Smooth muscle cell (in vitro differentiated cells): ENCODE measurements around the gene CAPZA2. TPM values are rescaled to one million over a fixed set of nuclear protein-coding genes. Genes with fewer than 3 reads are reported as not detected.

Experiments
- DNase-seq: peaks from one replicate; lab custom pipeline; 2025; ENCODE audit not compliant: unreplicated experiment; lab: John Stamatoyannopoulos, UW
- H2AFZ ChIP-seq: fragments of 200-600 bp; sonication (generic); 2 replicates; pipeline ENCODE4 v1.6.0; 2016; ENCODE audit warnings: antibody characterized with exemption, low read depth, mild to moderate bottlenecking
- H3F3A ChIP-seq: fragments of 200-600 bp; sonication (generic); 2 replicates; pipeline ENCODE4 v1.6.0; 2017; ENCODE audit warnings: antibody characterized with exemption, low read depth
- H3K27ac ChIP-seq: fragments of 200-600 bp; sonication (generic); 2 replicates; pipeline ENCODE4 v1.5.1; 2016; ENCODE audit warnings: low read depth, mild to moderate bottlenecking
- H3K27me3 ChIP-seq: fragments of 200-600 bp; sonication (generic); 2 replicates; pipeline ENCODE4 v1.6.1; 2016; ENCODE audit warnings: low read depth, mild to moderate bottlenecking
- H3K36me3 ChIP-seq: fragments of 200-600 bp; sonication (generic); 2 replicates; pipeline ENCODE4 v1.5.1; 2016; ENCODE audit warnings: low read depth
- H3K4me1 ChIP-seq: fragments of 200-600 bp; sonication (generic); 2 replicates; pipeline ENCODE4 v1.5.1; 2016; ENCODE audit warnings: low read depth
- H3K4me2 ChIP-seq: fragments of 200-600 bp; sonication (generic); 2 replicates; pipeline ENCODE4 v1.6.0; 2016; ENCODE audit warnings: mild to moderate bottlenecking
- H3K4me3 ChIP-seq: fragments of 200-600 bp; sonication (generic); 2 replicates; pipeline ENCODE4 v1.5.1; 2016; ENCODE audit warnings: mild to moderate bottlenecking
- H3K79me2 ChIP-seq: fragments of 200-600 bp; sonication (generic); 2 replicates; pipeline ENCODE4 v1.6.0; 2016; ENCODE audit warnings: low read depth, mild to moderate bottlenecking
- H3K9ac ChIP-seq: fragments of 200-600 bp; sonication (generic); 2 replicates; pipeline ENCODE4 v1.6.0; 2016; ENCODE audit warnings: low read depth
- H3K9me3 ChIP-seq: fragments of 200-600 bp; sonication (generic); replicated peaks from 2 replicates; pipeline ENCODE4 v1.5.1; 2016; ENCODE audit warnings: low read depth
- H4K20me1 ChIP-seq: fragments of 200-600 bp; sonication (generic); 2 replicates; pipeline ENCODE4 v1.6.0; 2016; ENCODE audit warnings: low read depth
- WGBS: methylation state at CpG from one replicate; pipeline ENCODE4 v1.1.7; 2016; ENCODE audit warnings: low lambda C conversion rate; 5-methylcytosine and 5-hydroxymethylcytosine counted together
- polyA plus RNA-seq: library from polyadenylated mRNA; unstranded; fragments of >200 nt; fragmentation: Nextera tagmentation; extraction: Ambion mirVana; gene quantifications from 2 replicates; pipeline ENCODE4 v1.2.1, GENCODE V29; 2016
- total RNA-seq: library from RNA; depleted of rRNA; stranded (reverse); fragments of >200 nt; gene quantifications from 2 replicates; pipeline ENCODE4 v1.2.3, GENCODE V29; 2014
- TF ChIP-seq, protein P1 (sequence below): fragments of 200-600 bp; sonication (generic); IDR thresholded peaks from 2 replicates; pipeline ENCODE4 v1.5.1; 2017; ENCODE audit warnings: borderline replicate concordance, mild to moderate bottlenecking, antibody characterized with exemption; ENCODE audit not compliant: insufficient read depth, poor library complexity, severe bottlenecking

Gene CAPZA2
- total and polyA plus RNA-seq, 2 experiments from 2014 or later: 143 to 161 TPM

DNA sequence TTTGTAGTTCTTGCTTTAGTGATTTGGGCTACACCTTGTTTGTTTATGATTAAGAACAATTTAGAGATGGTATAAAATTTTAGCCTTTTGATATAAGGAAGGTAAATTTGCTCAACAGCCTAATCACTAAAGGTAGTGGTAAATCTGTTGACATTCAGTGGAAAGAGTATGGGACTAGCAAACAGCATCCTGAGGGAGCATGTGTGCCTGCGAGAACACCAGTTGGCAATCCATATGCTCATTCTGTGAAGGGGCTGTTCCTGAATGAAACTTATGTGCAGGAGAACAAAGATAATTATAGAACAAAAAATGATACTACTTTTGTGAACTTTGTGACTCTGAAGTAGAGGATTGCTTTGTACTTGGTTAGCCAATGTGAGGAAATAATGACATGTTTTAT is 44.0 kb downstream of the CAPZA2 start:
- peaks cover 45% of the 10 kb centered on the region for H3K79me2 ChIP-seq
- DNase-seq: no peak
- peaks cover 23% of the 10 kb centered on the region for H3F3A ChIP-seq
- 100% methylated on average over 1 of the region's 1 CpG for WGBS
- peaks cover 31% of the 10 kb centered on the region for H4K20me1 ChIP-seq
- no peak overlapping the region for H3K27ac ChIP-seq
- no peak overlapping the region for H3K4me2 ChIP-seq
- H2AFZ ChIP-seq: no peak overlapping the region
- TF ChIP-seq, protein P1, sequence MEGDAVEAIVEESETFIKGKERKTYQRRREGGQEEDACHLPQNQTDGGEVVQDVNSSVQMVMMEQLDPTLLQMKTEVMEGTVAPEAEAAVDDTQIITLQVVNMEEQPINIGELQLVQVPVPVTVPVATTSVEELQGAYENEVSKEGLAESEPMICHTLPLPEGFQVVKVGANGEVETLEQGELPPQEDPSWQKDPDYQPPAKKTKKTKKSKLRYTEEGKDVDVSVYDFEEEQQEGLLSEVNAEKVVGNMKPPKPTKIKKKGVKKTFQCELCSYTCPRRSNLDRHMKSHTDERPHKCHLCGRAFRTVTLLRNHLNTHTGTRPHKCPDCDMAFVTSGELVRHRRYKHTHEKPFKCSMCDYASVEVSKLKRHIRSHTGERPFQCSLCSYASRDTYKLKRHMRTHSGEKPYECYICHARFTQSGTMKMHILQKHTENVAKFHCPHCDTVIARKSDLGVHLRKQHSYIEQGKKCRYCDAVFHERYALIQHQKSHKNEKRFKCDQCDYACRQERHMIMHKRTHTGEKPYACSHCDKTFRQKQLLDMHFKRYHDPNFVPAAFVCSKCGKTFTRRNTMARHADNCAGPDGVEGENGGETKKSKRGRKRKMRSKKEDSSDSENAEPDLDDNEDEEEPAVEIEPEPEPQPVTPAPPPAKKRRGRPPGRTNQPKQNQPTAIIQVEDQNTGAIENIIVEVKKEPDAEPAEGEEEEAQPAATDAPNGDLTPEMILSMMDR: no peak
- H3K27me3 ChIP-seq: no peaks in the 10 kb centered on the region
- H3K4me3 ChIP-seq: no peak overlapping the region
- H3K9ac ChIP-seq: no peak overlapping the region
- H3K4me1 ChIP-seq: peaks cover 21% of the 10 kb centered on the region
- no peaks in the 10 kb centered on the region for H3K9me3 ChIP-seq
- peaks cover 35% of the 10 kb centered on the region for H3K36me3 ChIP-seq

DNA sequence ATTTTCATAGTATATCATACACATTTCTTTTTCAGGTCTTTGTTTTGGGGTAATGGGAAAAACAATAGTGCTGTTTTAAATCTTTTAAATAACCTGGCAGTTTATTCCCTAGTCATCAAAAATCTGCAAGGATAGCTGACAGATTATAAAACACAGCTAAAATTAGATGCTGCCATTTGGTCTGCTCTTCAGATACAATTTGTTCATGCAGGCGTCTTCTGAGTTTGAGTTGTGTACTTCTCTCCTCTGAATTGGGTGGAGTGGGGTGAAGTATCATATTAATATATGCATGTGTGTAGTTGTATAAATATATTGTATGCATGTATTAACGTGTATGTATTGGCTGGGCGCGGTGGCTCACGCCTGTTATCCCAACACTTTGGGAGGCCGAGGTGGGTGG is 48.0 kb downstream of the CAPZA2 start:
- Histone ChIP-seq H3K4me1 (peaks cover 10% of the 10 kb centered on the region), H3F3A (peaks cover 26% of the 10 kb centered on the region), H4K20me1 (peaks cover 19% of the 10 kb centered on the region), H3K79me2 (peaks cover 15% of the 10 kb centered on the region), H3K36me3 (peaks cover 32% of the 10 kb centered on the region), H3K4me3 (no peak overlapping the region), H3K9me3 (no peaks in the 10 kb centered on the region), H2AFZ (no peak overlapping the region), H3K9ac (no peak overlapping the region), H3K27me3 (no peaks in the 10 kb centered on the region), H3K27ac (peak overlapping the region; percentile 9), H3K4me2 (no peak overlapping the region)
- TF ChIP-seq, protein P1: no peak
- WGBS: 98% methylated on average over 6 of the region's 6 CpGs
- no peak for DNase-seq

DNA sequence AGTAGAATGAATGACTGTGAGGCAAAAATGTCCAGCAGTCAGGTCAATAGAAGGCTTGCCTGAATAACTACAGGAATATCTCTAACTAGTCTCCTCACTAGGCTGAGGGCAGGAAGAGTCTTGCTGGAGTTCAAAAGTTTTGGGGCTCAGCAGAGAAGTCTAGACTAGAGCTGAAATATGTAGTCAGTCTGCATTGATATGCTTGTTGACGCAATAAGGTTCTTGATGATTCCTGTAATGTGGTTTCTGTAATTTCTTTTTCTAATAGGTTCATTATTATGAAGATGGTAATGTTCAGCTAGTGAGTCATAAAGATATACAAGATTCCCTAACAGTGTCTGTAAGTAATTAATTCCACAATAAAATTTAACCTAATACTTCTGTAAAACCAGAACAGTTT is 49.4 kb downstream of the CAPZA2 start:
- no peak overlapping the region for H2AFZ ChIP-seq
- H3K79me2 ChIP-seq: peaks cover 5% of the 10 kb centered on the region
- no peaks in the 10 kb centered on the region for H3K27me3 ChIP-seq
- peak overlapping the region; percentile 13 for H3K4me2 ChIP-seq
- no peak for DNase-seq
- peak overlapping the region; percentile 88 for H3K27ac ChIP-seq
- H4K20me1 ChIP-seq: peaks cover 8% of the 10 kb centered on the region
- peaks cover 31% of the 10 kb centered on the region for H3K36me3 ChIP-seq
- H3F3A ChIP-seq: peaks cover 21% of the 10 kb centered on the region
- TF ChIP-seq, protein P1: no peak
- H3K4me1 ChIP-seq: no peaks in the 10 kb centered on the region
- no peak overlapping the region for H3K4me3 ChIP-seq
- WGBS: 76% methylated on average over 1 of the region's 1 CpG
- H3K9ac ChIP-seq: peak overlapping the region; percentile 43
- no peaks in the 10 kb centered on the region for H3K9me3 ChIP-seq

DNA sequence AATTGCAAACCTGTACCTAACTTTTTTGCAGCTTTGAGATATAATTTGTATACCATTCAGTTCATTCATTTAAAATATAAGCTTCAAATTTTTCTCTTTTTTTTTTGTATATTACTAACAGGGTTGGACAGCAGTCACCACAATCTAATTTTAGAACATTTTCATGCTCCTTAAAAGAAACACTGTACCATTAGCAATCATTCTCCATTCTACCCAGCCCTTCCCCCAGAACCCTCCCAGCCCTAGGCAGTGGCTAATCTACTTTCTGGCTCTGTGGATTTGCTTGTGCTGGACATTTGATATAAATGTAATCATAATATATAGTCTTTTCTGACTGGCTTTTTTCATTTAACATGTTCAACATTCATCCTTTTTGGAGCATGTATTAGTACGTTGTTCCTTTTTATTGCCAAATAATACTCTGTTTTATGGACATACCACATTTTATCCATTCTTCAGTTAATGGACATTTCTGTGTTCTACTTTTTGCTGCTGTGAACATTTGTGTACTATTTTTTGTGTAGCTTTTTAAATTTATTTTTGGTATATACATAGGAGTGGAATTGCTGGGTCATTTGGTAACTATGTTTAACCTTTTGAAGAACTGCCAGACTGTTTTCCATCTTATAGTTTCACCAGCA is 50.0 kb downstream of the CAPZA2 start:
- DNase-seq: no peak
- Histone ChIP-seq H3K4me1 (no peaks in the 10 kb centered on the region), H3K27me3 (no peaks in the 10 kb centered on the region), H3K9ac (no peak overlapping the region), H3K79me2 (peaks cover 3% of the 10 kb centered on the region), H3K4me2 (no peak overlapping the region), H3F3A (peaks cover 21% of the 10 kb centered on the region), H3K27ac (peak overlapping the region; percentile 88), H2AFZ (no peak overlapping the region), H3K9me3 (no peaks in the 10 kb centered on the region), H3K4me3 (no peak overlapping the region), H4K20me1 (peaks cover 5% of the 10 kb centered on the region), H3K36me3 (peaks cover 32% of the 10 kb centered on the region)
- 94% methylated on average over 1 of the region's 1 CpG for WGBS
- TF ChIP-seq, protein P1: no peak
